Smooth muscle cell (in vitro differentiated cells): Measurements from ENCODE around the gene GMPPA. TPM values are rescaled to one million over a fixed set of nuclear protein-coding genes. Genes with fewer than 3 reads are reported as not detected.

Experiments
- DNase-seq: peaks from one replicate; lab custom pipeline; 2025; ENCODE audit not compliant: unreplicated experiment; lab: John Stamatoyannopoulos, UW
- H2AFZ ChIP-seq: fragments of 200-600 bp; sonication (generic); 2 replicates; pipeline ENCODE4 v1.6.0; 2016; ENCODE audit warnings: antibody characterized with exemption, low read depth, mild to moderate bottlenecking
- H3F3A ChIP-seq: fragments of 200-600 bp; sonication (generic); 2 replicates; pipeline ENCODE4 v1.6.0; 2017; ENCODE audit warnings: antibody characterized with exemption, low read depth
- H3K27ac ChIP-seq: fragments of 200-600 bp; sonication (generic); 2 replicates; pipeline ENCODE4 v1.5.1; 2016; ENCODE audit warnings: low read depth, mild to moderate bottlenecking
- H3K27me3 ChIP-seq: fragments of 200-600 bp; sonication (generic); 2 replicates; pipeline ENCODE4 v1.6.1; 2016; ENCODE audit warnings: low read depth, mild to moderate bottlenecking
- H3K36me3 ChIP-seq: fragments of 200-600 bp; sonication (generic); 2 replicates; pipeline ENCODE4 v1.5.1; 2016; ENCODE audit warnings: low read depth
- H3K4me1 ChIP-seq: fragments of 200-600 bp; sonication (generic); 2 replicates; pipeline ENCODE4 v1.5.1; 2016; ENCODE audit warnings: low read depth
- H3K4me2 ChIP-seq: fragments of 200-600 bp; sonication (generic); 2 replicates; pipeline ENCODE4 v1.6.0; 2016; ENCODE audit warnings: mild to moderate bottlenecking
- H3K4me3 ChIP-seq: fragments of 200-600 bp; sonication (generic); 2 replicates; pipeline ENCODE4 v1.5.1; 2016; ENCODE audit warnings: mild to moderate bottlenecking
- H3K79me2 ChIP-seq: fragments of 200-600 bp; sonication (generic); 2 replicates; pipeline ENCODE4 v1.6.0; 2016; ENCODE audit warnings: low read depth, mild to moderate bottlenecking
- H3K9ac ChIP-seq: fragments of 200-600 bp; sonication (generic); 2 replicates; pipeline ENCODE4 v1.6.0; 2016; ENCODE audit warnings: low read depth
- H3K9me3 ChIP-seq: fragments of 200-600 bp; sonication (generic); replicated peaks from 2 replicates; pipeline ENCODE4 v1.5.1; 2016; ENCODE audit warnings: low read depth
- H4K20me1 ChIP-seq: fragments of 200-600 bp; sonication (generic); 2 replicates; pipeline ENCODE4 v1.6.0; 2016; ENCODE audit warnings: low read depth
- WGBS: methylation state at CpG from one replicate; pipeline ENCODE4 v1.1.7; 2016; ENCODE audit warnings: low lambda C conversion rate; 5-methylcytosine and 5-hydroxymethylcytosine counted together
- polyA plus RNA-seq: library from polyadenylated mRNA; unstranded; fragments of >200 nt; fragmentation: Nextera tagmentation; extraction: Ambion mirVana; gene quantifications from 2 replicates; pipeline ENCODE4 v1.2.1, GENCODE V29; 2016
- total RNA-seq: library from RNA; depleted of rRNA; stranded (reverse); fragments of >200 nt; gene quantifications from 2 replicates; pipeline ENCODE4 v1.2.3, GENCODE V29; 2014
- TF ChIP-seq, protein P1 (sequence below): fragments of 200-600 bp; sonication (generic); IDR thresholded peaks from 2 replicates; pipeline ENCODE4 v1.5.1; 2017; ENCODE audit warnings: borderline replicate concordance, mild to moderate bottlenecking, antibody characterized with exemption; ENCODE audit not compliant: insufficient read depth, poor library complexity, severe bottlenecking

Gene GMPPA
- total and polyA plus RNA-seq, 2 experiments from 2014 or later, result 59.3 to 81.7 TPM

DNA sequence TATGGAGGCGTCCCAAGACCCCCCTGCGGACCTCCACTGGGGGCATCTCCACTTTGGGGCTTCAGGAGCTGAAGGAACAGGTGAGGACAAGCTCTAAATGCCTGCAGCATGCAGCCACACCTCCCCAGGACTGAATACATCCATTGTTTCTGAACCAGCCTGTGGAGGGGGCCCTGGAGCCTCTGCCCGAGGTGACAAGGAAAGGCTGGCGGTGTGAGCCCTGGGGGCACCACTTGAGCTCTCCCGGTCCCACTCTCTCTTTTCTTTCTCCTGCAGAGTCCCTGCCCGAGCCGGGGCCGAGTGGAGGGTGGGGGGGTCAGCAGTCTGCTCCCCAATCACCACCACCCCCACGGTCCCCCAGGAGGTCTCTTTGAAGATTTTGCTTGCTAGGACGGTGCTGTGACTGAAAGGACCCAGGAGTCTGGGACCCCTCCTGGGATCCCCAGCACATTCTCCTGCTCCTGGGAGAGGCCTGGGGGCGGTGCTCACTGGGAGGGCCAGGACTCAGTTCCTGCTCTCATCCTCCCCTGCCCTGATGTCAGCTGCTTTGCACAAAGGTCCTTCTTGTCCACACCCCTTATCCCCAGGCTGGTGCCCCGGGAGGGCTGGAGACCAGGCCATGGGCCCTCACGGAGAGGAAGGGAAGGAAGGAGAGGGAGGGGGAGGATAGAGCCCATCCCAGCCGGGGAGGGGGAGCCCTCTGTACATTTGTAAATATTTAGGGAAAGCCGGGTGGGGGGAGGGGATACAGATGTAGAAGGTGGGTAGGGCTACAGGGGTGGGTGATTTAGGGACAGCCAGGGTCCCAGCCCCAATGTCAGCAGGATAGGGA is 39.2 kb downstream of the GMPPA start:
- peaks cover 9% of the 10 kb centered on the region for H3K79me2 ChIP-seq
- no peaks in the 10 kb centered on the region for H3K36me3 ChIP-seq
- H3K27ac ChIP-seq, result no peak overlapping the region
- no peak overlapping the region for H3K4me3 ChIP-seq
- no peak overlapping the region for H2AFZ ChIP-seq
- peaks cover 11% of the 10 kb centered on the region for H3K4me1 ChIP-seq
- H3F3A ChIP-seq, result no peaks in the 10 kb centered on the region
- peaks cover 51% of the 10 kb centered on the region for H4K20me1 ChIP-seq
- 58% methylated on average over 14 of the region's 15 CpGs for WGBS
- DNase-seq, result no peak
- no peaks in the 10 kb centered on the region for H3K9me3 ChIP-seq
- H3K4me2 ChIP-seq, result no peak overlapping the region
- no peak overlapping the region for H3K9ac ChIP-seq
- TF ChIP-seq, protein P1, sequence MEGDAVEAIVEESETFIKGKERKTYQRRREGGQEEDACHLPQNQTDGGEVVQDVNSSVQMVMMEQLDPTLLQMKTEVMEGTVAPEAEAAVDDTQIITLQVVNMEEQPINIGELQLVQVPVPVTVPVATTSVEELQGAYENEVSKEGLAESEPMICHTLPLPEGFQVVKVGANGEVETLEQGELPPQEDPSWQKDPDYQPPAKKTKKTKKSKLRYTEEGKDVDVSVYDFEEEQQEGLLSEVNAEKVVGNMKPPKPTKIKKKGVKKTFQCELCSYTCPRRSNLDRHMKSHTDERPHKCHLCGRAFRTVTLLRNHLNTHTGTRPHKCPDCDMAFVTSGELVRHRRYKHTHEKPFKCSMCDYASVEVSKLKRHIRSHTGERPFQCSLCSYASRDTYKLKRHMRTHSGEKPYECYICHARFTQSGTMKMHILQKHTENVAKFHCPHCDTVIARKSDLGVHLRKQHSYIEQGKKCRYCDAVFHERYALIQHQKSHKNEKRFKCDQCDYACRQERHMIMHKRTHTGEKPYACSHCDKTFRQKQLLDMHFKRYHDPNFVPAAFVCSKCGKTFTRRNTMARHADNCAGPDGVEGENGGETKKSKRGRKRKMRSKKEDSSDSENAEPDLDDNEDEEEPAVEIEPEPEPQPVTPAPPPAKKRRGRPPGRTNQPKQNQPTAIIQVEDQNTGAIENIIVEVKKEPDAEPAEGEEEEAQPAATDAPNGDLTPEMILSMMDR, result no peak
- no peaks in the 10 kb centered on the region for H3K27me3 ChIP-seq

DNA sequence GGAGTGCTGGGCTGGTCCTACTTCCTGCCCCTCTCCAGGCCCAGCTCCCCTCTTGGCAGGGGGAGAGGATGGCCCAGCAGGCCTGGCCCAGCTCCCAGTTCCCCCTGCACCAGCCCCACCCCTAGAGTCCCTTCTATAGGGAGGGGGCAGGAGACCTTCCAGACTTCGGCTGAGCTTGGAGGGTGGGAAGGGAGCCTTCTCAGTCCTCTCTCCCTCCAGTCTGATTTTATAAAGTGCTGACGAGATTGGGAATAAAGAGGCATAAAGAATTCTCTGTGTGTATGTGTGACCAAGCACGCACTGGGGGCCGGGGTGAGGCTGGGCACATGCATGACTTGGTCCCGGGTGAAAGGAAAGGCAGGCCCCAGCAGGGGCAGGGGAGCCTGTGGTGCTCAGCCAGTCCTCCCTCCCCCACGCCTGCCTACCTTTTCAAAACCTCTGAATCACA is 39.8 kb downstream of the GMPPA start:
- Histone ChIP-seq H3K4me3 (no peak overlapping the region), H4K20me1 (peaks cover 51% of the 10 kb centered on the region), H3F3A (no peaks in the 10 kb centered on the region), H3K27ac (no peak overlapping the region), H3K79me2 (peaks cover 9% of the 10 kb centered on the region), H3K9ac (no peak overlapping the region), H2AFZ (no peak overlapping the region), H3K4me1 (peaks cover 11% of the 10 kb centered on the region), H3K27me3 (no peaks in the 10 kb centered on the region), H3K9me3 (no peaks in the 10 kb centered on the region), H3K4me2 (no peak overlapping the region), H3K36me3 (no peaks in the 10 kb centered on the region)
- 72% methylated on average over 6 of the region's 6 CpGs for WGBS
- DNase-seq, result no peak
- TF ChIP-seq, protein P1, result no peak

DNA sequence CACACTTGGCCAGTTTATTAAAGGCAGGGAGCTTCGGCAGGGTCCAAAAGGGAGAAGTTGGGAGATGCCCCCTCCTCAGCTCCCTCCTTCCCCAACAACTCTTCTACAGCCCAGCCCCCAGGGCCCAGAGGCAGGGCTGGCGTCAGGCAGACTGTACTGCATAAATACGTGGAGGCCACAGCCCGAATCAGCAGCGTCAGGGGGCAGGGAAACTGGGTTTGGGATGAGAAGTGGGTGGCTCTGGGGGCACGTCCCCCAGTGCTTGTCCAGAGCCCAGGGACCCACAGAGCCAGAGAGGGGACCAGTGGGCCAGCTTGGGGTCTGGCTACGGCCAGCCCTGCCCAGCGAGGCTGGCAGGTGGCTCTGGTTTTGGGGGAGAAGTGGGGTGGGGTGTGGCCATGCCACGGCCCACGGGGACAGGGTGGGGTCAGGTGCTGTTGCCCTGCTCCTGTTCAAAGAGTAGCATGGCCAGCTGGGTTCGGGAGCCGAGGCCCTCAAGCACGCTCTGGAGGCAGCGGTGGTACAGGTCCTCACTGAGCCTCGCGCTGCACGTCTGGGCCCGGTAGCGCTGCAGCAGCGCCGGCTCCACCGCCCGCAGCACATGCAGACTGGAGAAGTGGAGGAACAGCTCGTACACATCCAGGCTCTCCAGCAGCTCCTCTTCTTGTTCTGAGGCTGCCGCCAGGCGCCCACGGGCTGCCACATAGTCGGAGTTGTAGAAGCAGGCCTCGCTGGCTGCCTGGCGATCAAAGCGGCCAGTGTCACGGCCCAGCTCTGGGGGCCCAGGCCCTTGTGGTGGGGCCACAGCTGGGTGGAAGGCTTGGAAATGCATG is 40.5 kb downstream of the GMPPA start:
- no peaks in the 10 kb centered on the region for H3K27me3 ChIP-seq
- no peak overlapping the region for H3K27ac ChIP-seq
- H3K36me3 ChIP-seq, result no peaks in the 10 kb centered on the region
- no peak for DNase-seq
- H3K9ac ChIP-seq, result no peak overlapping the region
- no peak overlapping the region for H3K4me2 ChIP-seq
- peaks cover 13% of the 10 kb centered on the region for H3K4me1 ChIP-seq
- WGBS, result 94% methylated on average over 30 of the region's 32 CpGs
- H3K79me2 ChIP-seq, result peaks cover 9% of the 10 kb centered on the region
- H4K20me1 ChIP-seq, result peaks cover 51% of the 10 kb centered on the region
- TF ChIP-seq, protein P1, result no peak
- no peak overlapping the region for H3K4me3 ChIP-seq
- H2AFZ ChIP-seq, result no peak overlapping the region
- H3K9me3 ChIP-seq, result no peaks in the 10 kb centered on the region
- H3F3A ChIP-seq, result no peaks in the 10 kb centered on the region
